HEK293T (cell line): Measurements from ENCODE around the gene LARGE1.

Source experiments
- BHLHE40 ChIP-seq: fragments of 450-650 bp; IDR thresholded peaks from 2 replicates; pipeline ENCODE4 v1.6.1; 2016; ENCODE audit warnings: mild to moderate bottlenecking, moderate library complexity, borderline replicate concordance
- CTBP1 ChIP-seq: fragments of 450-650 bp; IDR thresholded peaks from 2 replicates; pipeline ENCODE4 v1.6.1; 2016; ENCODE audit warnings: borderline replicate concordance
- ELF4 ChIP-seq: fragments of 450-650 bp; IDR thresholded peaks from 2 replicates; pipeline ENCODE4 v1.6.1; 2017; ENCODE audit warnings: antibody characterized with exemption
- HDGF ChIP-seq: fragments of 450-650 bp; IDR thresholded peaks from 2 replicates; pipeline ENCODE4 v1.6.1; 2017; ENCODE audit warnings: antibody characterized with exemption, borderline replicate concordance
- L3MBTL2 ChIP-seq: fragments of 450-650 bp; conservative IDR thresholded peaks from 2 replicates; pipeline ENCODE4 v1.6.1; 2016; ENCODE audit warnings: mild to moderate bottlenecking
- NFRKB ChIP-seq: fragments of 450-650 bp; IDR thresholded peaks from 2 replicates; pipeline ENCODE4 v1.6.1; 2016; ENCODE audit warnings: mild to moderate bottlenecking, moderate library complexity
- PKNOX1 ChIP-seq: fragments of 450-650 bp; IDR thresholded peaks from 2 replicates; pipeline ENCODE4 v1.6.1; 2016
- SP1 ChIP-seq: fragments of 450-650 bp; IDR thresholded peaks from 2 replicates; pipeline ENCODE4 v1.6.1; 2017

- TF ChIP-seq CTBP1 (no peak), SP1 (no peak), NFRKB (no peak), BHLHE40 (no peak), L3MBTL2 (no peak), HDGF (no peak), PKNOX1 (no peak), ELF4 (no peak)
These were observed 395.6 kb downstream of the LARGE1 start for GRCh38 chr22:33524511-33525260.
